HG03097 (cell line): ENCODE measurements around the gene PLA2G4D.

Source experiments
- ATAC-seq: cut with Tn5 transposase; IDR thresholded peaks from one replicate; pipeline ENCODE4 v1.9.1; 2021; ENCODE audit not compliant: unreplicated experiment, low FRiP score

The PLA2G4D gene

GRCh38 chr15:42077689-42078088, 16.7 kb downstream of the PLA2G4D start:
- no peak for ATAC-seq

- ATAC-seq: no peak
Observed at GRCh38 chr15:42073418-42073817, 20.9 kb downstream of the PLA2G4D start.

- no peak for ATAC-seq
Observed at GRCh38 chr15:42072141-42072685, 22.1 kb downstream of the PLA2G4D start.

GRCh38 chr15:42071717-42072116, 22.6 kb downstream of the PLA2G4D start:
- no peak for ATAC-seq

- ATAC-seq: no peak
Observed at GRCh38 chr15:42070976-42071350, 23.4 kb downstream of the PLA2G4D start.

GRCh38 chr15:42070279-42070975, 23.9 kb downstream of the PLA2G4D start:
- ATAC-seq: no peak

GRCh38 chr15:42069496-42070278, 24.7 kb downstream of the PLA2G4D start:
- ATAC-seq: no peak

- no peak for ATAC-seq
Observed at GRCh38 chr15:42069025-42069424, 25.3 kb downstream of the PLA2G4D start.

GRCh38 chr15:42068601-42069000, 25.8 kb downstream of the PLA2G4D start:
- no peak for ATAC-seq

GRCh38 chr15:42066764-42067415, 27.5 kb downstream of the PLA2G4D start:
- ATAC-seq: no peak

- ATAC-seq: no peak
Observed at GRCh38 chr15:42065468-42065867, 28.9 kb downstream of the PLA2G4D start.

- ATAC-seq: no peak
Observed at GRCh38 chr15:42065033-42065432, 29.3 kb downstream of the PLA2G4D start.

GRCh38 chr15:42064271-42064670, 30.1 kb downstream of the PLA2G4D start:
- ATAC-seq: no peak

GRCh38 chr15:42063122-42063848, 31.1 kb downstream of the PLA2G4D start:
- no peak for ATAC-seq

- ATAC-seq: no peak
Observed at GRCh38 chr15:42062284-42062806, 32.0 kb downstream of the PLA2G4D start.

- no peak for ATAC-seq
Observed at GRCh38 chr15:42060797-42061196, 33.6 kb downstream of the PLA2G4D start.

- no peak for ATAC-seq
Observed at GRCh38 chr15:42060477-42060763, 33.9 kb downstream of the PLA2G4D start.

GRCh38 chr15:42059661-42060476, 34.5 kb downstream of the PLA2G4D start:
- no peak for ATAC-seq

GRCh38 chr15:42058791-42059190, 35.6 kb downstream of the PLA2G4D start:
- ATAC-seq: no peak
